IMR-90 (cell line): Measurements from ENCODE around the gene HS3ST6. TPM values are rescaled to one million over a fixed set of nuclear protein-coding genes. Genes with fewer than 3 reads are reported as not detected.

Experiments used
- ATAC-seq: fragments of 200-7000 bp; cut with Tn5 transposase; 2 replicates; pipeline ENCODE4 v1.9.1; 2020; ENCODE audit warnings: low read depth, mild to moderate bottlenecking, moderate library complexity
- BruUV-seq: library from RNA; stranded (reverse); fragments of 400-500 nt; replicated peaks from 2 replicates; lab custom pipeline; 2021; lab: Mats Ljungman, UMichigan
- CTCF ChIA-PET: fragments of 300-600 bp; formaldehyde crosslinking; extraction: SDS; loops from one replicate; lab custom pipeline; 2021; ENCODE audit warnings: antibody characterized with exemption; lab: Yijun Ruan, JAX
- POLR2A ChIA-PET: fragments of 300-600 bp; sonication (Branson Sonifier 250); formaldehyde crosslinking; loops from one replicate; lab custom pipeline; 2022; ENCODE audit warnings: antibody characterized with exemption; ENCODE audit not compliant: unreplicated experiment; lab: Charles Lee
- DNase-seq: peaks from one replicate; pipeline ENCODE4 v3.0.0; 2013
- H2AFZ ChIP-seq: replicated peaks from 2 replicates; pipeline ENCODE3; 2013; ENCODE audit warnings: low read length, mild to moderate bottlenecking; ENCODE audit not compliant: poor library complexity
- H2AK5ac ChIP-seq: 2 replicates; pipeline ENCODE4 v1.6.1; 2013; ENCODE audit warnings: low read depth, low read length, inconsistent platforms
- H2AK9ac ChIP-seq: replicated peaks from 2 replicates; pipeline ENCODE3; 2013; ENCODE audit warnings: mild to moderate bottlenecking, low read depth, low read length, moderate library complexity; ENCODE audit not compliant: poor library complexity
- H2BK120ac ChIP-seq: 2 replicates; pipeline ENCODE4 v1.6.1; 2013; ENCODE audit warnings: low read depth, low read length, inconsistent platforms
- H2BK15ac ChIP-seq: 3 replicates; pipeline ENCODE4 v1.6.1; 2013; ENCODE audit warnings: low read depth, low read length, inconsistent platforms
- H2BK20ac ChIP-seq: 2 replicates; pipeline ENCODE4 v1.6.1; 2013; ENCODE audit warnings: low read depth, mild to moderate bottlenecking, inconsistent platforms, low read length, moderate library complexity
- H2BK5ac ChIP-seq: 2 replicates; pipeline ENCODE4 v1.6.1; 2013; ENCODE audit warnings: mild to moderate bottlenecking, low read depth, low read length, inconsistent platforms; ENCODE audit not compliant: poor library complexity, severe bottlenecking
- H3K14ac ChIP-seq: replicated peaks from 2 replicates; pipeline ENCODE4 v1.6.1; 2013; ENCODE audit warnings: low read depth, low read length, inconsistent platforms
- H3K18ac ChIP-seq: 2 replicates; pipeline ENCODE4 v1.6.1; 2013; ENCODE audit warnings: low read depth, low read length, control low read depth
- H3K23ac ChIP-seq: 2 replicates; pipeline ENCODE4 v1.6.1; 2013; ENCODE audit warnings: low read depth, low read length, inconsistent platforms
- H3K27ac ChIP-seq: 2 replicates; pipeline ENCODE4 v1.5.1; 2013; ENCODE audit warnings: mild to moderate bottlenecking, control low read depth, low read length; ENCODE audit not compliant: insufficient read depth
- H3K27me3 ChIP-seq: 2 replicates; pipeline ENCODE4 v1.6.1; 2013; ENCODE audit warnings: low read length; ENCODE audit not compliant: control insufficient read depth, insufficient read depth
- H3K36me3 ChIP-seq: 2 replicates; pipeline ENCODE4 v1.6.1; 2013; ENCODE audit warnings: low read length, mixed read lengths; ENCODE audit not compliant: control insufficient read depth, insufficient read depth
- H3K4ac ChIP-seq: 2 replicates; pipeline ENCODE4 v1.6.1; 2013; ENCODE audit warnings: low read depth, low read length, inconsistent platforms
- H3K4me1 ChIP-seq: 2 replicates; pipeline ENCODE4 v1.6.1; 2013; ENCODE audit warnings: low read length, mixed read lengths; ENCODE audit not compliant: control insufficient read depth, insufficient read depth
- H3K4me2 ChIP-seq: 2 replicates; pipeline ENCODE4 v1.6.1; 2013; ENCODE audit warnings: low read depth, mild to moderate bottlenecking, control low read depth, low read length, moderate library complexity
- H3K4me3 ChIP-seq: 2 replicates; pipeline ENCODE4 v1.5.1; 2013; ENCODE audit warnings: low read depth, mild to moderate bottlenecking, control low read depth, low read length, moderate library complexity; ENCODE audit not compliant: insufficient read depth
- H3K56ac ChIP-seq: 2 replicates; pipeline ENCODE4 v1.6.1; 2013; ENCODE audit warnings: low read length, inconsistent platforms; ENCODE audit not compliant: insufficient read depth; ENCODE audit errors: extremely low read depth
- H3K79me1 ChIP-seq, 2 experiments: 2 replicates each; pipeline ENCODE4 v1.6.1; 2013; ENCODE audit warnings: low read length in 2 of 2, inconsistent platforms in 1 of 2, low read depth in 1 of 2
- H3K9ac ChIP-seq: 2 replicates; pipeline ENCODE4 v1.6.1; 2013; ENCODE audit warnings: low read depth, low read length, control low read depth
- H3K9me1 ChIP-seq: 2 replicates; pipeline ENCODE4 v1.6.1; 2013; ENCODE audit warnings: low read length, inconsistent platforms; ENCODE audit not compliant: insufficient read depth
- H3K9me3 ChIP-seq: 2 replicates; pipeline ENCODE4 v1.6.1; 2013; ENCODE audit warnings: low read length; ENCODE audit not compliant: control insufficient read depth, insufficient read depth
- H4K20me1 ChIP-seq: 2 replicates; pipeline ENCODE4 v1.6.1; 2013; ENCODE audit warnings: low read length, inconsistent platforms; ENCODE audit not compliant: insufficient read depth
- H4K5ac ChIP-seq: 2 replicates; pipeline ENCODE4 v1.6.1; 2013; ENCODE audit warnings: mild to moderate bottlenecking, low read depth, low read length, control low read depth
- H4K8ac ChIP-seq, 2 experiments: 2 replicates each; pipeline ENCODE4 v1.6.1; 2013; ENCODE audit warnings: low read depth in 2 of 2, low read length in 2 of 2, control low read depth in 1 of 2, inconsistent platforms in 1 of 2
- H4K91ac ChIP-seq: 2 replicates; pipeline ENCODE4 v1.6.1; 2013; ENCODE audit warnings: low read depth, low read length, inconsistent platforms; ENCODE audit not compliant: insufficient read depth
- BHLHE40 ChIP-seq: fragments of 150-350 bp; IDR thresholded peaks from 2 replicates; pipeline ENCODE4 v1.6.1; 2016; ENCODE audit warnings: mild to moderate bottlenecking, low read depth, low read length
- CEBPB ChIP-seq: IDR thresholded peaks from 2 replicates; pipeline ENCODE4 v1.6.1; 2012; ENCODE audit warnings: low read depth, low read length, improper control_type of control experiment
- CHD1 ChIP-seq: IDR thresholded peaks from 2 replicates; pipeline ENCODE4 v1.6.1; 2012; ENCODE audit warnings: low read depth, low read length, improper control_type of control experiment
- FOS ChIP-seq: fragments of 150-350 bp; IDR thresholded peaks from 2 replicates; pipeline ENCODE4 v1.6.1; 2016; ENCODE audit warnings: low read depth, low read length
- MAFK ChIP-seq: IDR thresholded peaks from 2 replicates; pipeline ENCODE4 v1.6.1; 2012; ENCODE audit warnings: low read depth, low read length, improper control_type of control experiment
- MAZ ChIP-seq: IDR thresholded peaks from 2 replicates; pipeline ENCODE4 v1.6.1; 2012; ENCODE audit warnings: low read depth, mild to moderate bottlenecking, low read length, improper control_type of control experiment, moderate library complexity, borderline replicate concordance
- MXI1 ChIP-seq: IDR thresholded peaks from 2 replicates; pipeline ENCODE4 v1.6.1; 2012; ENCODE audit warnings: low read depth, mild to moderate bottlenecking, low read length, moderate library complexity, borderline replicate concordance
- NFE2L2 ChIP-seq: fragments of 150-350 bp; IDR thresholded peaks from 2 replicates; pipeline ENCODE4 v1.6.1; 2016; ENCODE audit warnings: low read depth, mild to moderate bottlenecking, low read length
- POLR2A ChIP-seq: IDR thresholded peaks from 2 replicates; pipeline ENCODE4 v1.6.1; 2012; ENCODE audit warnings: mild to moderate bottlenecking, low read depth, low read length
- RAD21 ChIP-seq: IDR thresholded peaks from 2 replicates; pipeline ENCODE4 v1.6.1; 2012; ENCODE audit warnings: low read length, improper control_type of control experiment
- RCOR1 ChIP-seq: IDR thresholded peaks from 2 replicates; pipeline ENCODE4 v1.6.1; 2012; ENCODE audit warnings: mild to moderate bottlenecking, low read length, improper control_type of control experiment; ENCODE audit not compliant: insufficient replicate concordance
- RFX5 ChIP-seq: IDR thresholded peaks from 2 replicates; pipeline ENCODE4 v1.8.0; 2012; ENCODE audit warnings: low read depth, mild to moderate bottlenecking, low read length, moderate library complexity
- SMC3 ChIP-seq: fragments of 150-350 bp; IDR thresholded peaks from 2 replicates; pipeline ENCODE4 v1.6.1; 2016; ENCODE audit warnings: low read depth, mild to moderate bottlenecking, antibody characterized with exemption, low read length, moderate library complexity
- WGBS, 2 experiments: methylation state at CpG; one replicate each; pipeline versions ENCODE4 v1.1.5 to v1.1.7; 2013; ENCODE audit warnings: missing lambda C conversion rate in 2 of 2; ENCODE audit not compliant: insufficient read length in 1 of 2; ENCODE audit errors: extremely low coverage in 2 of 2; 5-methylcytosine and 5-hydroxymethylcytosine counted together
- dilution Hi-C: fragments of 300-500 bp; cut with HindIII; formaldehyde crosslinking; loops from one replicate; pipeline ENCODE4 v1.14.3; 2018; ENCODE audit warnings: low sequenced_read_pairs; ENCODE audit not compliant: unreplicated experiment
- in situ Hi-C: fragments of 300-500 bp; cut with MboI; formaldehyde crosslinking; loops from 3 replicates; pipeline ENCODE4 v1.14.3; 2019; ENCODE audit warnings: low sequenced_read_pairs, inconsistent platforms, mixed read lengths
- intact Hi-C: fragments of 100-400 bp; cut with micrococcal nuclease; formaldehyde crosslinking; loops from 2 replicates; pipeline ENCODE4 v1.10.0; 2022
- polyA plus RNA-seq, 3 experiments: library from polyadenylated mRNA; depleted of rRNA; stranded (reverse); fragments of >200 nt; gene quantifications; 2 replicates each; pipeline ENCODE4 v1.2.3, GENCODE V29; 2012; ENCODE audit warnings: low replicate concordance in 1 of 3
- total RNA-seq: library from RNA; depleted of rRNA; stranded (reverse); fragments of >200 nt; gene quantifications from 2 replicates; pipeline ENCODE4 v1.2.3, GENCODE V29; 2012
- TF ChIP-seq, protein P1 (sequence below): fragments of 150-350 bp; IDR thresholded peaks from 2 replicates; pipeline ENCODE4 v1.6.1; 2017; ENCODE audit warnings: mild to moderate bottlenecking, antibody characterized with exemption, low read length, low read depth
- TF ChIP-seq, protein P2 (sequence below): conservative IDR thresholded peaks from 2 replicates; pipeline ENCODE4 v1.5.1; 2012; ENCODE audit warnings: mild to moderate bottlenecking, low read depth, low read length, improper control_type of control experiment
- TF ChIP-seq, protein P3 (sequence below): fragments of 150-350 bp; IDR thresholded peaks from 2 replicates; pipeline ENCODE4 v1.6.1; 2016; ENCODE audit warnings: low read depth, mild to moderate bottlenecking, low read length, moderate library complexity, borderline replicate concordance

HS3ST6 gene
- total and polyA plus RNA-seq, 2 of the 4 experiments (the other 2 are of a cell fraction) = not detected

DNA sequence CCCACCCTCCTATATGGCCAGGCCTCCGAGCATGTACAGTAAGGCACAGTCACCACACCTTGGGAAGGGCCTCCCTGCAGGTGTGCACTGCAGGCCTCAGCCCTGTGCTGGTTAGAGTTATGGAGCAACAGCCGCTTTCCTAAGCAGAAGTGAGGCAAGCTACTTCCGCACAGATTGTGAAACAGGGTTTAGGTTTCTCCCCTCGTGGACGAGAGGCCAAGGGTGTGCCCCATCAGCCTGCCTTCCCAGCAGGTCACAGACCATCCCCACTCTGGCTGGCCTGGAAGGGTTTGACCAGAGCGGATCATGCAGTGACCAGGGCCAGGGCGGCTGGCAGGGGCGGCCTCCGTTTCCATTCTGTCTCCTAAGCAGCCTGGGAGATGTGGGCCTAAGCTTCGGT, 20.1 kb upstream of the HS3ST6 start:
- Histone ChIP-seq H3K4ac (no peak overlapping the region), H3K27ac (no peak overlapping the region), H3K4me3 (no peak overlapping the region), H2AK9ac (no peak overlapping the region), H2AK5ac (no peak overlapping the region), H3K23ac (no peak overlapping the region), H2BK5ac (no peak overlapping the region), H4K5ac (no peak overlapping the region), H4K8ac (no peak overlapping the region), H3K9me3 (no peaks in the 10 kb centered on the region), H2BK20ac (no peak overlapping the region), H2AFZ (no peak overlapping the region), H4K20me1 (no peaks in the 10 kb centered on the region), H3K14ac (no peak overlapping the region), H3K4me2 (no peak overlapping the region), H4K91ac (no peak overlapping the region), H3K4me1 (peaks cover 5% of the 10 kb centered on the region; the same call in 1 of the 2 replicates), H3K9ac (no peak overlapping the region), H3K79me1 (peaks cover 9 to 13% of the 10 kb centered on the region in 2 experiments; a peak in 3 of 4 replicates), H2BK120ac (no peak overlapping the region), H3K27me3 (no peaks in the 10 kb centered on the region), H2BK15ac (no peak overlapping the region), H3K56ac (no peak overlapping the region), H3K9me1 (no peaks in the 10 kb centered on the region), H3K36me3 (peaks cover 23% of the 10 kb centered on the region), H3K18ac (no peak overlapping the region)
- TF ChIP-seq, protein P1, sequence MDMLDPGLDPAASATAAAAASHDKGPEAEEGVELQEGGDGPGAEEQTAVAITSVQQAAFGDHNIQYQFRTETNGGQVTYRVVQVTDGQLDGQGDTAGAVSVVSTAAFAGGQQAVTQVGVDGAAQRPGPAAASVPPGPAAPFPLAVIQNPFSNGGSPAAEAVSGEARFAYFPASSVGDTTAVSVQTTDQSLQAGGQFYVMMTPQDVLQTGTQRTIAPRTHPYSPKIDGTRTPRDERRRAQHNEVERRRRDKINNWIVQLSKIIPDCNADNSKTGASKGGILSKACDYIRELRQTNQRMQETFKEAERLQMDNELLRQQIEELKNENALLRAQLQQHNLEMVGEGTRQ = no peak
- no peak for TF ChIP-seq RCOR1
- no peak for TF ChIP-seq NFE2L2
- no peak for TF ChIP-seq CHD1
- TF ChIP-seq RAD21 = no peak
- TF ChIP-seq MAFK = no peak
- TF ChIP-seq FOS = no peak
- TF ChIP-seq, protein P2, sequence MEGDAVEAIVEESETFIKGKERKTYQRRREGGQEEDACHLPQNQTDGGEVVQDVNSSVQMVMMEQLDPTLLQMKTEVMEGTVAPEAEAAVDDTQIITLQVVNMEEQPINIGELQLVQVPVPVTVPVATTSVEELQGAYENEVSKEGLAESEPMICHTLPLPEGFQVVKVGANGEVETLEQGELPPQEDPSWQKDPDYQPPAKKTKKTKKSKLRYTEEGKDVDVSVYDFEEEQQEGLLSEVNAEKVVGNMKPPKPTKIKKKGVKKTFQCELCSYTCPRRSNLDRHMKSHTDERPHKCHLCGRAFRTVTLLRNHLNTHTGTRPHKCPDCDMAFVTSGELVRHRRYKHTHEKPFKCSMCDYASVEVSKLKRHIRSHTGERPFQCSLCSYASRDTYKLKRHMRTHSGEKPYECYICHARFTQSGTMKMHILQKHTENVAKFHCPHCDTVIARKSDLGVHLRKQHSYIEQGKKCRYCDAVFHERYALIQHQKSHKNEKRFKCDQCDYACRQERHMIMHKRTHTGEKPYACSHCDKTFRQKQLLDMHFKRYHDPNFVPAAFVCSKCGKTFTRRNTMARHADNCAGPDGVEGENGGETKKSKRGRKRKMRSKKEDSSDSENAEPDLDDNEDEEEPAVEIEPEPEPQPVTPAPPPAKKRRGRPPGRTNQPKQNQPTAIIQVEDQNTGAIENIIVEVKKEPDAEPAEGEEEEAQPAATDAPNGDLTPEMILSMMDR = no peak
- no peak for TF ChIP-seq SMC3
- TF ChIP-seq MAZ = no peak
- TF ChIP-seq RFX5 = no peak
- no peak for TF ChIP-seq CEBPB
- TF ChIP-seq, protein P3, sequence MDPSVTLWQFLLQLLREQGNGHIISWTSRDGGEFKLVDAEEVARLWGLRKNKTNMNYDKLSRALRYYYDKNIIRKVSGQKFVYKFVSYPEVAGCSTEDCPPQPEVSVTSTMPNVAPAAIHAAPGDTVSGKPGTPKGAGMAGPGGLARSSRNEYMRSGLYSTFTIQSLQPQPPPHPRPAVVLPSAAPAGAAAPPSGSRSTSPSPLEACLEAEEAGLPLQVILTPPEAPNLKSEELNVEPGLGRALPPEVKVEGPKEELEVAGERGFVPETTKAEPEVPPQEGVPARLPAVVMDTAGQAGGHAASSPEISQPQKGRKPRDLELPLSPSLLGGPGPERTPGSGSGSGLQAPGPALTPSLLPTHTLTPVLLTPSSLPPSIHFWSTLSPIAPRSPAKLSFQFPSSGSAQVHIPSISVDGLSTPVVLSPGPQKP = no peak
- no peak for TF ChIP-seq MXI1
- TF ChIP-seq POLR2A = no peak
- no peak for TF ChIP-seq BHLHE40
- dilution Hi-C loops (no loop called here), in situ Hi-C loops (no loop called here), intact Hi-C loops (no loop called here)
- ChIA-PET CTCF (no interaction called here), POLR2A (no interaction called here)
- 100% methylated on average over 2 of the region's 10 CpGs; no CpG with 5 or more reads in 1 of the 2 experiments for WGBS, 2 experiments
- DNase-seq (no peak), ATAC-seq (no peak)
- no TSS peak for BruUV-seq
